GM23338 (cell line): Measurements from ENCODE around the gene BCL2L13. TPM values are rescaled to one million over a fixed set of nuclear protein-coding genes. Genes with fewer than 3 reads are reported as not detected.

Experiments used
- ATAC-seq: fragments of 200-7000 bp; cut with Tn5 transposase; 3 replicates; pipeline ENCODE4 v1.9.1; 2020
- DNase-seq: peaks from one replicate; pipeline ENCODE4 v3.0.0-alpha.2; 2015; ENCODE audit warnings: low spot score
- H2AFZ ChIP-seq: fragments of 200-600 bp; sonication (generic); 2 replicates; pipeline ENCODE4 v1.8.0; 2016; ENCODE audit warnings: antibody characterized with exemption, mild to moderate bottlenecking, moderate library complexity
- H3F3A ChIP-seq: fragments of 200-600 bp; sonication (generic); replicated peaks from 2 replicates; pipeline ENCODE4 v1.8.0; 2017; ENCODE audit warnings: antibody characterized with exemption, mixed run types, low read depth
- H3K27ac ChIP-seq: fragments of 200-600 bp; sonication (generic); 2 replicates; pipeline ENCODE4 v1.6.1; 2016; ENCODE audit warnings: low read depth
- H3K27me3 ChIP-seq: fragments of 200-600 bp; sonication (generic); 2 replicates; pipeline ENCODE4 v1.8.0; 2016; ENCODE audit warnings: mild to moderate bottlenecking, mixed run types, moderate library complexity; ENCODE audit not compliant: insufficient read depth
- H3K36me3 ChIP-seq: fragments of 200-600 bp; sonication (generic); 2 replicates; pipeline ENCODE4 v1.8.0; 2016; ENCODE audit warnings: mild to moderate bottlenecking; ENCODE audit not compliant: insufficient read depth
- H3K4me1 ChIP-seq: fragments of 200-600 bp; sonication (generic); 2 replicates; pipeline ENCODE4 v1.8.0; 2016; ENCODE audit warnings: mild to moderate bottlenecking, moderate library complexity; ENCODE audit not compliant: insufficient read depth
- H3K4me2 ChIP-seq: fragments of 200-600 bp; sonication (generic); 2 replicates; pipeline ENCODE4 v1.7.1; 2017; ENCODE audit warnings: mixed run types
- H3K4me3 ChIP-seq: fragments of 200-600 bp; sonication (generic); 2 replicates; pipeline ENCODE4 v1.6.1; 2016; ENCODE audit warnings: mixed run types
- H3K79me2 ChIP-seq: fragments of 200-600 bp; sonication (generic); replicated peaks from 2 replicates; pipeline ENCODE4 v1.8.0; 2017; ENCODE audit warnings: mild to moderate bottlenecking; ENCODE audit not compliant: insufficient read depth
- H3K9me2 ChIP-seq: fragments of 200-600 bp; sonication (generic); 2 replicates; pipeline ENCODE4 v1.8.0; 2017; ENCODE audit not compliant: insufficient read depth
- H4K20me1 ChIP-seq: fragments of 200-600 bp; sonication (generic); replicated peaks from 2 replicates; pipeline ENCODE4 v1.8.0; 2017; ENCODE audit warnings: mild to moderate bottlenecking; ENCODE audit not compliant: insufficient read depth
- H3K27ac Mint-ChIP-seq: 2 replicates; pipeline ENCODE4 v1.8.0; 2020; ENCODE audit warnings: inconsistent platforms, mild to moderate bottlenecking, moderate library complexity, mixed read lengths
- H3K27me3 Mint-ChIP-seq: 3 replicates; pipeline ENCODE4 v1.8.0; 2022; ENCODE audit warnings: low read depth, mild to moderate bottlenecking, moderate library complexity, mixed read lengths, inconsistent platforms; ENCODE audit not compliant: insufficient read depth, poor library complexity
- H3K36me3 Mint-ChIP-seq: 3 replicates; pipeline ENCODE4 v1.8.0; 2021; ENCODE audit warnings: low read depth, mild to moderate bottlenecking, inconsistent platforms, moderate library complexity, mixed read lengths
- H3K4me1 Mint-ChIP-seq: 3 replicates; pipeline ENCODE4 v1.8.0; 2020; ENCODE audit warnings: mild to moderate bottlenecking, inconsistent platforms, mixed read lengths
- H3K4me3 Mint-ChIP-seq: 3 replicates; pipeline ENCODE4 v1.8.0; 2021; ENCODE audit warnings: moderate library complexity, mild to moderate bottlenecking, inconsistent platforms, mixed read lengths
- H3K9me3 Mint-ChIP-seq: 3 replicates; pipeline ENCODE4 v1.8.0; 2020; ENCODE audit warnings: moderate library complexity, mild to moderate bottlenecking, inconsistent platforms, mixed read lengths
- CREB1 ChIP-seq: fragments of 250-450 bp; sonication (Bioruptor Pico); IDR thresholded peaks from 2 replicates; pipeline ENCODE4 v1.5.0; 2020; ENCODE audit warnings: low read depth, mild to moderate bottlenecking, moderate library complexity
- EZH2 ChIP-seq: fragments of 200-600 bp; sonication (generic); IDR thresholded peaks from one replicate; pipeline ENCODE4 v1.8.0; 2017; ENCODE audit warnings: antibody characterized with exemption, mild to moderate bottlenecking, low read depth; ENCODE audit not compliant: unreplicated experiment
- EZH2phosphoT487 ChIP-seq: fragments of 200-600 bp; sonication (generic); IDR thresholded peaks from one replicate; pipeline ENCODE4 v1.8.1; 2018; ENCODE audit warnings: antibody characterized with exemption; ENCODE audit not compliant: unreplicated experiment
- JUNB ChIP-seq: IDR thresholded peaks from one replicate; pipeline ENCODE4 v1.6.1; 2016; ENCODE audit warnings: antibody characterized with exemption; ENCODE audit not compliant: unreplicated experiment
- NANOG ChIP-seq: IDR thresholded peaks from 2 replicates; pipeline ENCODE4 v1.6.1; 2016; ENCODE audit warnings: antibody characterized with exemption, borderline replicate concordance
- POLR2AphosphoS5 ChIP-seq: IDR thresholded peaks from 2 replicates; pipeline ENCODE4 v1.6.1; 2016; ENCODE audit warnings: antibody characterized with exemption, low read depth
- STAT1 ChIP-seq: IDR thresholded peaks from one replicate; pipeline ENCODE4 v1.6.1; 2016; ENCODE audit warnings: antibody characterized with exemption; ENCODE audit not compliant: unreplicated experiment
- ZNF114 ChIP-seq: fragments of 250-450 bp; sonication (Bioruptor Pico); IDR thresholded peaks from 2 replicates; pipeline ENCODE4 v1.5.0; 2020; ENCODE audit warnings: mild to moderate bottlenecking, moderate library complexity
- ZNF331 ChIP-seq: fragments of 250-450 bp; sonication (Bioruptor Pico); IDR thresholded peaks from 2 replicates; pipeline ENCODE4 v1.5.0; 2020; ENCODE audit warnings: low read depth, mild to moderate bottlenecking, moderate library complexity
- polyA plus RNA-seq: library from polyadenylated mRNA; unstranded; fragments of >200 nt; fragmentation: Nextera tagmentation; extraction: Ambion mirVana; gene quantifications from 2 replicates; pipeline ENCODE4 v1.2.1, GENCODE V29; 2016
- total RNA-seq: library from RNA; depleted of rRNA; stranded (reverse); fragments of >200 nt; shearing (Covaris generic); gene quantifications from 2 replicates; pipeline ENCODE4 v1.2.3, GENCODE V29; 2014
- TF ChIP-seq, protein P1 (sequence below): IDR thresholded peaks from one replicate; pipeline ENCODE4 v1.6.1; 2018; ENCODE audit warnings: antibody characterized with exemption; ENCODE audit not compliant: unreplicated experiment
- TF ChIP-seq, protein P2 (sequence below): fragments of 250-450 bp; sonication (Bioruptor Pico); IDR thresholded peaks from 2 replicates; pipeline ENCODE4 v1.5.0; 2020; ENCODE audit warnings: mild to moderate bottlenecking, moderate library complexity
- TF ChIP-seq, protein P3 (sequence below), 2 experiments: fragments of 200-600 bp in 1 of 2; sonication (generic) in 1 of 2; conservative IDR thresholded peaks; 2 replicates each; pipeline versions ENCODE4 v1.5.1 to v1.6.1; 2016 to 2017; ENCODE audit warnings: antibody characterized with exemption in 2 of 2, low read depth in 2 of 2, mild to moderate bottlenecking in 2 of 2, moderate library complexity in 1 of 2
- TF ChIP-seq, protein P4 (sequence below): IDR thresholded peaks from 2 replicates; pipeline ENCODE4 v1.6.1; 2016; ENCODE audit warnings: antibody characterized with exemption

The BCL2L13 gene
- total and polyA plus RNA-seq, 2 experiments from 2014 or later, result 22.4 to 32.3 TPM

DNA sequence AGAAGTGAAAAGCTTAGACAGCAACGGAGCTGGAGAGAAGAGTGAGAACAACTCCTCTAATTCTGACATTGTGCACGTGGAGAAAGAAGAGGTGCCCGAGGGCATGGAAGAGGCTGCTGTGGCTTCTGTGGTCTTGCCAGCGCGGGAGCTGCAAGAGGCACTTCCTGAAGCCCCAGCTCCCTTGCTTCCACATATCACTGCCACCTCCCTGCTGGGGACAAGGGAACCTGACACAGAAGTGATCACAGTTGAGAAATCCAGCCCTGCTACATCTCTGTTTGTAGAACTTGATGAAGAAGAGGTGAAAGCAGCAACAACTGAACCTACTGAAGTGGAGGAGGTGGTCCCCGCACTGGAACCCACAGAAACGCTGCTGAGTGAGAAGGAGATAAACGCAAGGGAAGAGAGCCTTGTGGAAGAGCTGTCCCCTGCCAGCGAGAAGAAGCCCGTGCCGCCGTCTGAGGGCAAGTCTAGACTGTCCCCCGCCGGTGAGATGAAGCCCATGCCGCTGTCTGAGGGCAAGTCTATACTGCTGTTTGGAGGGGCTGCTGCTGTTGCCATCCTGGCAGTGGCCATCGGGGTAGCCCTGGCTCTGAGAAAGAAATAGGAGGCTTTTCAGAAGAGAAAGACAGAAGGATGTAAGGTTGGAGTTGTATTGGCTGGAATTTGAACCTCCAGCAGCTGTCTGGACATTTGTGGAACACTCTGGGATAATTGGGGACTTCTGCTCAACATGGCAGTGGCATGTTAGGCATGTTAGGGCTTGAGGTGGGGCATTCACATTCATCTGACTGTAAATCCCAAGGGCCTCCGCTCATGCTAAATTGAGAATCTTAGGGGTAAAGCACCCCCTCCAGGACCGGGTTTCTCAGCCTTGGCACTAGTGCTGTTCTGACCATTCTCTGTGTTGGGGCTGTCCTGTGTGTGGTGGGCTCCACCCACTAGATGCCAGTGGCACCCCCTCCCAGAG is 88.7 kb downstream of the BCL2L13 start:
- Histone ChIP-seq H3K4me1 (no peaks in the 10 kb centered on the region), H3F3A (0 out of 2 replicates have a peak, but pooled peaks cover 3% of the 10 kb centered on the region), H2AFZ (no peak overlapping the region), H3K4me3 (no peak overlapping the region), H3K9me2 (no peaks in the 10 kb centered on the region), H3K79me2 (no peaks in the 10 kb centered on the region), H3K36me3 (no peaks in the 10 kb centered on the region), H3K27ac (no peak overlapping the region), H3K27me3 (no peaks in the 10 kb centered on the region), H3K4me2 (no peak overlapping the region), H4K20me1 (peaks cover 4% of the 10 kb centered on the region; the same call in 1 of the 2 replicates)
- peaks cover 2% of the 10 kb centered on the region for H3K27me3 Mint-ChIP-seq
- no peak for ATAC-seq
- no peak for DNase-seq
- no peak overlapping the region for H3K4me3 Mint-ChIP-seq
- H3K9me3 Mint-ChIP-seq, result no peaks in the 10 kb centered on the region
- peaks cover 8% of the 10 kb centered on the region; the same call in 2 of the 3 replicates for H3K36me3 Mint-ChIP-seq
- no peaks in the 10 kb centered on the region for H3K4me1 Mint-ChIP-seq
- peak overlapping the region; percentile 40; the same call in 1 of the 2 replicates for H3K27ac Mint-ChIP-seq
- TF ChIP-seq, protein P1, sequence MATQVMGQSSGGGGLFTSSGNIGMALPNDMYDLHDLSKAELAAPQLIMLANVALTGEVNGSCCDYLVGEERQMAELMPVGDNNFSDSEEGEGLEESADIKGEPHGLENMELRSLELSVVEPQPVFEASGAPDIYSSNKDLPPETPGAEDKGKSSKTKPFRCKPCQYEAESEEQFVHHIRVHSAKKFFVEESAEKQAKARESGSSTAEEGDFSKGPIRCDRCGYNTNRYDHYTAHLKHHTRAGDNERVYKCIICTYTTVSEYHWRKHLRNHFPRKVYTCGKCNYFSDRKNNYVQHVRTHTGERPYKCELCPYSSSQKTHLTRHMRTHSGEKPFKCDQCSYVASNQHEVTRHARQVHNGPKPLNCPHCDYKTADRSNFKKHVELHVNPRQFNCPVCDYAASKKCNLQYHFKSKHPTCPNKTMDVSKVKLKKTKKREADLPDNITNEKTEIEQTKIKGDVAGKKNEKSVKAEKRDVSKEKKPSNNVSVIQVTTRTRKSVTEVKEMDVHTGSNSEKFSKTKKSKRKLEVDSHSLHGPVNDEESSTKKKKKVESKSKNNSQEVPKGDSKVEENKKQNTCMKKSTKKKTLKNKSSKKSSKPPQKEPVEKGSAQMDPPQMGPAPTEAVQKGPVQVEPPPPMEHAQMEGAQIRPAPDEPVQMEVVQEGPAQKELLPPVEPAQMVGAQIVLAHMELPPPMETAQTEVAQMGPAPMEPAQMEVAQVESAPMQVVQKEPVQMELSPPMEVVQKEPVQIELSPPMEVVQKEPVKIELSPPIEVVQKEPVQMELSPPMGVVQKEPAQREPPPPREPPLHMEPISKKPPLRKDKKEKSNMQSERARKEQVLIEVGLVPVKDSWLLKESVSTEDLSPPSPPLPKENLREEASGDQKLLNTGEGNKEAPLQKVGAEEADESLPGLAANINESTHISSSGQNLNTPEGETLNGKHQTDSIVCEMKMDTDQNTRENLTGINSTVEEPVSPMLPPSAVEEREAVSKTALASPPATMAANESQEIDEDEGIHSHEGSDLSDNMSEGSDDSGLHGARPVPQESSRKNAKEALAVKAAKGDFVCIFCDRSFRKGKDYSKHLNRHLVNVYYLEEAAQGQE, result no peak
- TF ChIP-seq CREB1 (CRISPR knock-in tag), result no peak
- TF ChIP-seq EZH2, result no peak
- TF ChIP-seq ZNF114 (CRISPR knock-in tag), result no peak
- TF ChIP-seq ZNF331 (CRISPR knock-in tag), result no peak
- no peak for TF ChIP-seq POLR2AphosphoS5
- TF ChIP-seq, protein P2, sequence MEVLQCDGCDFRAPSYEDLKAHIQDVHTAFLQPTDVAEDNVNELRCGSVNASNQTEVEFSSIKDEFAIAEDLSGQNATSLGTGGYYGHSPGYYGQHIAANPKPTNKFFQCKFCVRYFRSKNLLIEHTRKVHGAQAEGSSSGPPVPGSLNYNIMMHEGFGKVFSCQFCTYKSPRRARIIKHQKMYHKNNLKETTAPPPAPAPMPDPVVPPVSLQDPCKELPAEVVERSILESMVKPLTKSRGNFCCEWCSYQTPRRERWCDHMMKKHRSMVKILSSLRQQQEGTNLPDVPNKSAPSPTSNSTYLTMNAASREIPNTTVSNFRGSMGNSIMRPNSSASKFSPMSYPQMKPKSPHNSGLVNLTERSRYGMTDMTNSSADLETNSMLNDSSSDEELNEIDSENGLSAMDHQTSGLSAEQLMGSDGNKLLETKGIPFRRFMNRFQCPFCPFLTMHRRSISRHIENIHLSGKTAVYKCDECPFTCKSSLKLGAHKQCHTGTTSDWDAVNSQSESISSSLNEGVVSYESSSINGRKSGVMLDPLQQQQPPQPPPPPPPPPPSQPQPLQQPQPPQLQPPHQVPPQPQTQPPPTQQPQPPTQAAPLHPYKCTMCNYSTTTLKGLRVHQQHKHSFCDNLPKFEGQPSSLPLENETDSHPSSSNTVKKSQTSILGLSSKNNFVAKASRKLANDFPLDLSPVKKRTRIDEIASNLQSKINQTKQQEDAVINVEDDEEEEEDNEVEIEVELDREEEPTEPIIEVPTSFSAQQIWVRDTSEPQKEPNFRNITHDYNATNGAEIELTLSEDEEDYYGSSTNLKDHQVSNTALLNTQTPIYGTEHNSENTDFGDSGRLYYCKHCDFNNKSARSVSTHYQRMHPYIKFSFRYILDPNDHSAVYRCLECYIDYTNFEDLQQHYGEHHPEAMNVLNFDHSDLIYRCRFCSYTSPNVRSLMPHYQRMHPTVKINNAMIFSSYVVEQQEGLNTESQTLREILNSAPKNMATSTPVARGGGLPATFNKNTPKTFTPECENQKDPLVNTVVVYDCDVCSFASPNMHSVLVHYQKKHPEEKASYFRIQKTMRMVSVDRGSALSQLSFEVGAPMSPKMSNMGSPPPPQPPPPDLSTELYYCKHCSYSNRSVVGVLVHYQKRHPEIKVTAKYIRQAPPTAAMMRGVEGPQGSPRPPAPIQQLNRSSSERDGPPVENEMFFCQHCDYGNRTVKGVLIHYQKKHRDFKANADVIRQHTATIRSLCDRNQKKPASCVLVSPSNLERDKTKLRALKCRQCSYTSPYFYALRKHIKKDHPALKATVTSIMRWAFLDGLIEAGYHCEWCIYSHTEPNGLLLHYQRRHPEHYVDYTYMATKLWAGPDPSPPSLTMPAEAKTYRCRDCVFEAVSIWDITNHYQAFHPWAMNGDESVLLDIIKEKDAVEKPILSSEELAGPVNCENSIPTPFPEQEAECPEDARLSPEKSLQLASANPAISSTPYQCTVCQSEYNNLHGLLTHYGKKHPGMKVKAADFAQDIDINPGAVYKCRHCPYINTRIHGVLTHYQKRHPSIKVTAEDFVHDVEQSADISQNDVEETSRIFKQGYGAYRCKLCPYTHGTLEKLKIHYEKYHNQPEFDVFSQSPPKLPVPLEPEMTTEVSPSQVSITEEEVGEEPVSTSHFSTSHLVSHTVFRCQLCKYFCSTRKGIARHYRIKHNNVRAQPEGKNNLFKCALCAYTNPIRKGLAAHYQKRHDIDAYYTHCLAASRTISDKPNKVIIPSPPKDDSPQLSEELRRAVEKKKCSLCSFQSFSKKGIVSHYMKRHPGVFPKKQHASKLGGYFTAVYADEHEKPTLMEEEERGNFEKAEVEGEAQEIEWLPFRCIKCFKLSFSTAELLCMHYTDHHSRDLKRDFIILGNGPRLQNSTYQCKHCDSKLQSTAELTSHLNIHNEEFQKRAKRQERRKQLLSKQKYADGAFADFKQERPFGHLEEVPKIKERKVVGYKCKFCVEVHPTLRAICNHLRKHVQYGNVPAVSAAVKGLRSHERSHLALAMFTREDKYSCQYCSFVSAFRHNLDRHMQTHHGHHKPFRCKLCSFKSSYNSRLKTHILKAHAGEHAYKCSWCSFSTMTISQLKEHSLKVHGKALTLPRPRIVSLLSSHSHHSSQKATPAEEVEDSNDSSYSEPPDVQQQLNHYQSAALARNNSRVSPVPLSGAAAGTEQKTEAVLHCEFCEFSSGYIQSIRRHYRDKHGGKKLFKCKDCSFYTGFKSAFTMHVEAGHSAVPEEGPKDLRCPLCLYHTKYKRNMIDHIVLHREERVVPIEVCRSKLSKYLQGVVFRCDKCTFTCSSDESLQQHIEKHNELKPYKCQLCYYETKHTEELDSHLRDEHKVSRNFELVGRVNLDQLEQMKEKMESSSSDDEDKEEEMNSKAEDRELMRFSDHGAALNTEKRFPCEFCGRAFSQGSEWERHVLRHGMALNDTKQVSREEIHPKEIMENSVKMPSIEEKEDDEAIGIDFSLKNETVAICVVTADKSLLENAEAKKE (CRISPR knock-in tag), result no peak
- TF ChIP-seq STAT1, result no peak
- no peak for TF ChIP-seq EZH2phosphoT487
- TF ChIP-seq JUNB, result no peak
- TF ChIP-seq, protein P3, sequence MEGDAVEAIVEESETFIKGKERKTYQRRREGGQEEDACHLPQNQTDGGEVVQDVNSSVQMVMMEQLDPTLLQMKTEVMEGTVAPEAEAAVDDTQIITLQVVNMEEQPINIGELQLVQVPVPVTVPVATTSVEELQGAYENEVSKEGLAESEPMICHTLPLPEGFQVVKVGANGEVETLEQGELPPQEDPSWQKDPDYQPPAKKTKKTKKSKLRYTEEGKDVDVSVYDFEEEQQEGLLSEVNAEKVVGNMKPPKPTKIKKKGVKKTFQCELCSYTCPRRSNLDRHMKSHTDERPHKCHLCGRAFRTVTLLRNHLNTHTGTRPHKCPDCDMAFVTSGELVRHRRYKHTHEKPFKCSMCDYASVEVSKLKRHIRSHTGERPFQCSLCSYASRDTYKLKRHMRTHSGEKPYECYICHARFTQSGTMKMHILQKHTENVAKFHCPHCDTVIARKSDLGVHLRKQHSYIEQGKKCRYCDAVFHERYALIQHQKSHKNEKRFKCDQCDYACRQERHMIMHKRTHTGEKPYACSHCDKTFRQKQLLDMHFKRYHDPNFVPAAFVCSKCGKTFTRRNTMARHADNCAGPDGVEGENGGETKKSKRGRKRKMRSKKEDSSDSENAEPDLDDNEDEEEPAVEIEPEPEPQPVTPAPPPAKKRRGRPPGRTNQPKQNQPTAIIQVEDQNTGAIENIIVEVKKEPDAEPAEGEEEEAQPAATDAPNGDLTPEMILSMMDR (conservative IDR thresholded peaks at IDR 0.05; ENCODE audit: low read depth in 2 of 2), result no peak
- TF ChIP-seq, protein P4, sequence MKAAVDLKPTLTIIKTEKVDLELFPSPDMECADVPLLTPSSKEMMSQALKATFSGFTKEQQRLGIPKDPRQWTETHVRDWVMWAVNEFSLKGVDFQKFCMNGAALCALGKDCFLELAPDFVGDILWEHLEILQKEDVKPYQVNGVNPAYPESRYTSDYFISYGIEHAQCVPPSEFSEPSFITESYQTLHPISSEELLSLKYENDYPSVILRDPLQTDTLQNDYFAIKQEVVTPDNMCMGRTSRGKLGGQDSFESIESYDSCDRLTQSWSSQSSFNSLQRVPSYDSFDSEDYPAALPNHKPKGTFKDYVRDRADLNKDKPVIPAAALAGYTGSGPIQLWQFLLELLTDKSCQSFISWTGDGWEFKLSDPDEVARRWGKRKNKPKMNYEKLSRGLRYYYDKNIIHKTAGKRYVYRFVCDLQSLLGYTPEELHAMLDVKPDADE, result no peak
- no peak for TF ChIP-seq NANOG
